K562 (cell line): ENCODE results near the gene CTPS1. TPM values are rescaled to one million over a fixed set of nuclear protein-coding genes. Genes with fewer than 3 reads are reported as not detected.

Source experiments
- ATAC-seq: fragments of 200-7000 bp; cut with Tn5 transposase; 3 replicates; pipeline ENCODE4 v1.9.1; 2020; ENCODE audit warnings: moderate library complexity
- BruUV-seq: library from RNA; stranded (reverse); fragments of 400-500 nt; replicated peaks from 2 replicates; lab custom pipeline; 2021; lab: Mats Ljungman, UMichigan
- CTCF ChIA-PET: fragments of 300-600 bp; formaldehyde crosslinking; extraction: SDS; loops from one replicate; lab custom pipeline; 2021; ENCODE audit warnings: low intra/inter-chr PET ratio; lab: Yijun Ruan, JAX
- POLR2A ChIA-PET: fragments of 300-600, 350-650 bp; sonication (Branson Sonifier 250); formaldehyde crosslinking; extraction: SDS; loops from one replicate; lab custom pipeline; 2021; ENCODE audit warnings: antibody characterized with exemption, inconsistent platforms; lab: Yijun Ruan, JAX
- DNase-seq, 4 experiments: peaks; one replicate each; pipeline versions ENCODE4 v3.0.0 to v3.0.0-alpha.2; 2011 to 2018; ENCODE audit warnings: low spot score in 3 of 4, mixed read lengths in 3 of 4; ENCODE audit errors: extremely low read depth in 1 of 4
- FAIRE-seq: peaks from 2 replicates; lab custom pipeline; 2011; peaks lifted over from hg19 to GRCh38; lab: Jason Lieb, UNC
- H2AFZ ChIP-seq: 2 replicates; pipeline ENCODE4 v1.6.0; 2011; ENCODE audit warnings: low read depth, low read length, control low read depth, inconsistent platforms
- H3K27ac ChIP-seq: fragments of 200-600 bp; 3 replicates; pipeline ENCODE4 v1.8.0; 2011; ENCODE audit warnings: low read depth, mild to moderate bottlenecking, control low read depth, inconsistent platforms, low read length, moderate library complexity, mixed read lengths; ENCODE audit errors: extremely low read depth
- H3K27me3 ChIP-seq, 2 experiments: fragments of 300-600 bp in 1 of 2; 2 replicates in 1 of 2; 3 replicates in 1 of 2; pipeline versions ENCODE4 v1.6.0 to v1.8.0; 2011; ENCODE audit warnings: inconsistent platforms in 2 of 2, low read length in 2 of 2, mild to moderate bottlenecking in 1 of 2, mixed read lengths in 1 of 2, moderate library complexity in 1 of 2; ENCODE audit not compliant: control insufficient read depth in 2 of 2, insufficient read depth in 2 of 2
- H3K36me3 ChIP-seq: fragments of 300-600 bp; 3 replicates; pipeline ENCODE4 v1.8.0; 2011; ENCODE audit warnings: mild to moderate bottlenecking, low read length, inconsistent platforms; ENCODE audit not compliant: control insufficient read depth, insufficient read depth
- H3K4me1 ChIP-seq, 2 experiments: fragments of 200-600 bp in 1 of 2; replicated peaks in 1 of 2; 2 replicates in 1 of 2; 3 replicates in 1 of 2; pipeline versions ENCODE4 v1.5.1 to v1.8.0; 2011; ENCODE audit warnings: inconsistent platforms in 2 of 2, low read length in 2 of 2, mild to moderate bottlenecking in 1 of 2, mixed read lengths in 1 of 2, moderate library complexity in 1 of 2; ENCODE audit not compliant: control insufficient read depth in 2 of 2, insufficient read depth in 2 of 2
- H3K4me2 ChIP-seq: 2 replicates; pipeline ENCODE4 v1.6.1; 2011; ENCODE audit warnings: low read length, control low read depth, inconsistent platforms, mixed read lengths; ENCODE audit not compliant: insufficient read depth
- H3K4me3 ChIP-seq: fragments of 200-600 bp; sonication (generic), shearing (Covaris generic); 2 replicates; pipeline ENCODE4 v1.5.1; 2016; ENCODE audit warnings: control low read depth, inconsistent platforms
- H3K79me2 ChIP-seq: fragments of 200-600 bp; 3 replicates; pipeline ENCODE4 v1.8.0; 2011; ENCODE audit warnings: low read length, inconsistent platforms; ENCODE audit not compliant: control insufficient read depth, insufficient read depth
- H3K9ac ChIP-seq, 2 experiments: 2 replicates each; pipeline versions ENCODE4 v1.6.0 to v1.6.1; 2011; ENCODE audit warnings: low read depth in 2 of 2, low read length in 2 of 2, control low read depth in 1 of 2, inconsistent platforms in 1 of 2, mild to moderate bottlenecking in 1 of 2, mixed read lengths in 1 of 2; ENCODE audit not compliant: insufficient read depth in 1 of 2
- H3K9me1 ChIP-seq: one replicate; pipeline ENCODE4 v1.6.0; 2011; ENCODE audit warnings: inconsistent platforms, mild to moderate bottlenecking, low read length, moderate library complexity; ENCODE audit not compliant: control insufficient read depth, insufficient read depth
- H3K9me3 ChIP-seq: replicated peaks from 2 replicates; pipeline ENCODE4 v1.5.1; 2011; ENCODE audit warnings: low read depth, low read length, inconsistent platforms; ENCODE audit not compliant: control insufficient read depth, insufficient read depth
- H4K20me1 ChIP-seq: replicated peaks from 2 replicates; pipeline ENCODE4 v1.6.1; 2011; ENCODE audit warnings: low read length, inconsistent platforms, mixed read lengths; ENCODE audit not compliant: control insufficient read depth, insufficient read depth
- EHMT2 ChIP-seq: fragments of 450-650 bp; IDR thresholded peaks from 2 replicates; pipeline ENCODE4 v1.6.1; 2018; ENCODE audit warnings: antibody characterized with exemption
- RUNX1 ChIP-seq: sonication (generic); IDR thresholded peaks from 2 replicates; pipeline ENCODE4 v1.6.1; 2016; ENCODE audit warnings: antibody characterized with exemption, low read depth
- TEAD1 ChIP-seq, 2 experiments: fragments of 450-650 bp in 1 of 2; sonication (generic) in 1 of 2; formaldehyde crosslinking; IDR thresholded peaks; 2 replicates each; pipeline versions ENCODE4 v1.4.0 to v1.8.0; 2020 to 2022; ENCODE audit warnings: mild to moderate bottlenecking in 2 of 2, missing genetic modification reagents in 1 of 2
- ZNF24 ChIP-seq: fragments of 450-650 bp; IDR thresholded peaks from 2 replicates; pipeline ENCODE4 v1.6.1; 2016
- WGBS: fragments of 100-300 bp; shearing (Covaris generic); methylation state at CpG from one replicate; pipeline ENCODE4 v1.1.6; 2016; ENCODE audit warnings: low coverage, mixed read lengths; ENCODE audit not compliant: insufficient coverage; ENCODE audit errors: missing lambda C conversion rate; 5-methylcytosine and 5-hydroxymethylcytosine counted together
- in situ Hi-C: fragments of 300-500 bp; cut with MboI; formaldehyde crosslinking; loops from 4 replicates; pipeline ENCODE4 v1.15.0; 2018; ENCODE audit warnings: inconsistent platforms, mixed read lengths
- intact Hi-C: fragments of 100-400 bp; cut with micrococcal nuclease; formaldehyde crosslinking; loops from 2 replicates; pipeline ENCODE4 v1.14.2; 2022
- polyA plus RNA-seq, 8 experiments: library from polyadenylated mRNA; depleted of rRNA in 4 of 8; stranded (reverse) in 5 of 8; unstranded in 3 of 8; fragments of >200 nt; fragmentation: Nextera tagmentation in 2 of 8; fragmentation: Illumina TruSeq in 1 of 8; extraction: Ambion mirVana in 2 of 8; extraction: Trizol in 1 of 8; gene quantifications; 2 replicates each; pipeline versions ENCODE4 v1.2.1 to v1.2.3, GENCODE V29; 2011 to 2014; ENCODE audit warnings: inconsistent platforms in 1 of 8, missing spikeins in 1 of 8
- total RNA-seq, 7 experiments: library from RNA; depleted of rRNA in 6 of 7; stranded (reverse); fragments of >200 nt in 6 of 7; fragmentation: Illumina TruSeq in 2 of 7; extraction: Trizol in 2 of 7; gene quantifications; 2 replicates each; pipeline versions ENCODE4 v1.2.1 to v1.2.3, GENCODE V29; 2011 to 2021; ENCODE audit warnings: low replicate concordance in 1 of 7
- TF ChIP-seq, protein P1 (sequence below), 2 experiments: IDR thresholded peaks in 1 of 2; conservative IDR thresholded peaks in 1 of 2; 2 replicates each; pipeline ENCODE4 v1.6.1; 2016; ENCODE audit warnings: low read depth in 2 of 2, mild to moderate bottlenecking in 1 of 2, missing compliant biosample characterization in 1 of 2, missing genetic modification characterization in 1 of 2, moderate library complexity in 1 of 2
- TF ChIP-seq, protein P2 (sequence below): fragments of 450-650 bp; formaldehyde crosslinking; IDR thresholded peaks from 2 replicates; pipeline ENCODE4 v1.4.0; 2020; ENCODE audit warnings: mild to moderate bottlenecking, moderate library complexity
- TF ChIP-seq, protein P3 (sequence below), 2 experiments: fragments of 450-650 bp in 1 of 2; IDR thresholded peaks; 2 replicates each; pipeline ENCODE4 v1.6.1; 2011 to 2017; ENCODE audit warnings: low read depth in 2 of 2, antibody characterized with exemption in 1 of 2, borderline replicate concordance in 1 of 2, low read length in 1 of 2, mild to moderate bottlenecking in 1 of 2, mixed read lengths in 1 of 2; ENCODE audit not compliant: control insufficient read depth in 1 of 2
- TF ChIP-seq, protein P4 (sequence below): IDR thresholded peaks from 2 replicates; pipeline ENCODE4 v1.6.1; 2014; ENCODE audit warnings: antibody characterized with exemption

Gene CTPS1
- total and polyA plus RNA-seq, 9 of the 15 experiments (the other 6 are each of a cell fraction or from before 2014, with no cell fraction given), result 44.4 to 164 (median 87.7) TPM

DNA sequence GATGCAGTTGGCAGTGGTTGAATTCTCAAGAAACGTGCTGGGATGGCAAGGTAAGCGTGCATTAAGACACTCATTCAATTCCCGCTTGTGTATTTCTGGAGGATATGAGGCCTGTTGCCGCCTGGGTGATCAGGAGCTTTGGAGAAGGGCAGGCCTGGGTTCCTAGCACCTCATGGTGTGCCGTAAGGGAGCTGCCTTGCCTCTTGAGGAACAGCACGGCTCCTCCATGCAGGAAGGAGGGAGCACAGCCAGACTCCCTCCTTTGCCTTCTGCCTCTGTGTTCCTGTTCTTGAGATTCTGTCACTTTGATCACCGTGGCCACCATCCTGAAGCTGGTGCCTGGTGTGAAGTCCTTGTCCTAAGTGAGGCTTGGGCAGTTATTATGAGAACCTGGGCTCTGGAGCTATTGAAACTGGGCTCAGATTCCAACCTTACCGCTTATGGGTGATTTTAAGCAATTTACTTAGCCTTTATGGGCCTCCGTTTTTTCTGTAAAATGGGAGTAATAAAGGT, 23.7 kb downstream of the CTPS1 start (continued):
- TF ChIP-seq, protein P1, sequence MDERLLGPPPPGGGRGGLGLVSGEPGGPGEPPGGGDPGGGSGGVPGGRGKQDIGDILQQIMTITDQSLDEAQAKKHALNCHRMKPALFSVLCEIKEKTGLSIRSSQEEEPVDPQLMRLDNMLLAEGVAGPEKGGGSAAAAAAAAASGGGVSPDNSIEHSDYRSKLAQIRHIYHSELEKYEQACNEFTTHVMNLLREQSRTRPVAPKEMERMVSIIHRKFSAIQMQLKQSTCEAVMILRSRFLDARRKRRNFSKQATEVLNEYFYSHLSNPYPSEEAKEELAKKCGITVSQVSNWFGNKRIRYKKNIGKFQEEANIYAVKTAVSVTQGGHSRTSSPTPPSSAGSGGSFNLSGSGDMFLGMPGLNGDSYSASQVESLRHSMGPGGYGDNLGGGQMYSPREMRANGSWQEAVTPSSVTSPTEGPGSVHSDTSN (CRISPR knock-in tag; IDR thresholded peaks at IDR 0.05; ENCODE audit: low read depth), result no peak
- TF ChIP-seq, protein P1 (tag; conservative IDR thresholded peaks at IDR 0.05; ENCODE audit: low read depth), result no peak

DNA sequence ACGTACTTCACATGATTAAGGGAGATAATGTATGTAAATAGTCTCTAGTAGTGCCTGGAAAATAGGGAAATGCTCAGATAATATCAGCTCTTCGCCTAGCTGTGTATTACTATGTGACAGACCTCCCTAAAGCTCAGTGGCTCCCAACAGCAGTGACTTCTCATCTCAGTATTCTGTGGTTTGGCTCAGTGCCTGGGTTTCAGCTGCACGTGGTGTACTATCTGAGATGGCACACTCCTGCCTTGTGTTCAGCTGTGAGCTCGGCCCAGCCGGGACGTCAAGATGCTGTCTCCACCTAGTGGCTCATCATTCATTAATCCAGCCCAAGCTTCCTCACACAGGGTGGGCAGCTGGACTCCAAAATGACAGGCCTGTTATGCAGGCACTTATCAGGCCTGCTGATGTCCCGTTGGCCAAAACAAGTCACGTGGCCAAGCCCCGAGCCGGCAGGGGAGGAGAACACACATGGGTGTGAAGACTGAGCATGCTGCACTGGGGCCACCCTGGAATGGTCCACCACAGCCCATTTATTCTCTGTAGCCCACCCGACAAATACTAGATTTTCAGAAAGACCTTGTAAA, 24.2 kb downstream of the CTPS1 start:
- ChIA-PET CTCF (interaction anchor here (2.0 kb wide), 1 partner anchor 155 kb away, joined by 16 read pairs; no protein-coding TSS in a partner anchor), POLR2A (interaction anchor here (0.5 to 1.9 kb wide), 18 partner anchors 10 to 312 kb away, joined by 3 to 19 read pairs (median 4); partner anchors contain the start of genes NFYC, SCMH1 and SLFNL1)
- H3K4me3 ChIP-seq, result no peak overlapping the region
- FAIRE-seq (peak; percentile 100), ATAC-seq (peak; percentile 98), DNase-seq (peak; percentile 89 to 99 (median 93))
- BruUV-seq, result no TSS peak
- no peaks in the 10 kb centered on the region for H3K9me3 ChIP-seq
- peak overlapping the region; percentile 28; the same call in 1 of the 2 replicates for H3K4me2 ChIP-seq
- no peak overlapping the region for H2AFZ ChIP-seq
- in situ Hi-C loops, result no loop called here
- intact Hi-C loops, result loop anchor here (1.0 to 5.0 kb wide), 2 partner anchors 24 to 141 kb away; partner anchors contain the start of genes CITED4 and CTPS1
- no peaks in the 10 kb centered on the region; a peak in 1 of 5 replicates for H3K27me3 ChIP-seq
- no peak overlapping the region for H3K27ac ChIP-seq
- H3K4me1 ChIP-seq, result peaks cover 13 to 17% of the 10 kb centered on the region in 2 experiments; a peak in 4 of 5 replicates
- H3K9ac ChIP-seq, result peak overlapping the region in 1 of 2 experiments; percentile 53; a peak in 1 of 4 replicates
- peaks cover 20% of the 10 kb centered on the region for H4K20me1 ChIP-seq
- WGBS, result 8% methylated on average over 11 of the region's 11 CpGs
- H3K9me1 ChIP-seq, result peaks cover 10% of the 10 kb centered on the region
- peaks cover 96% of the 10 kb centered on the region for H3K36me3 ChIP-seq
- H3K79me2 ChIP-seq, result peaks cover 8% of the 10 kb centered on the region; the same call in 2 of the 3 replicates
- TF ChIP-seq, protein P2, sequence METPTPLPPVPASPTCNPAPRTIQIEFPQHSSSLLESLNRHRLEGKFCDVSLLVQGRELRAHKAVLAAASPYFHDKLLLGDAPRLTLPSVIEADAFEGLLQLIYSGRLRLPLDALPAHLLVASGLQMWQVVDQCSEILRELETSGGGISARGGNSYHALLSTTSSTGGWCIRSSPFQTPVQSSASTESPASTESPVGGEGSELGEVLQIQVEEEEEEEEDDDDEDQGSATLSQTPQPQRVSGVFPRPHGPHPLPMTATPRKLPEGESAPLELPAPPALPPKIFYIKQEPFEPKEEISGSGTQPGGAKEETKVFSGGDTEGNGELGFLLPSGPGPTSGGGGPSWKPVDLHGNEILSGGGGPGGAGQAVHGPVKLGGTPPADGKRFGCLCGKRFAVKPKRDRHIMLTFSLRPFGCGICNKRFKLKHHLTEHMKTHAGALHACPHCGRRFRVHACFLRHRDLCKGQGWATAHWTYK (CRISPR knock-in tag), result peak; percentile 55; the same call in 1 of the 2 replicates
- TF ChIP-seq EHMT2, result no peak
- TF ChIP-seq, protein P3, sequence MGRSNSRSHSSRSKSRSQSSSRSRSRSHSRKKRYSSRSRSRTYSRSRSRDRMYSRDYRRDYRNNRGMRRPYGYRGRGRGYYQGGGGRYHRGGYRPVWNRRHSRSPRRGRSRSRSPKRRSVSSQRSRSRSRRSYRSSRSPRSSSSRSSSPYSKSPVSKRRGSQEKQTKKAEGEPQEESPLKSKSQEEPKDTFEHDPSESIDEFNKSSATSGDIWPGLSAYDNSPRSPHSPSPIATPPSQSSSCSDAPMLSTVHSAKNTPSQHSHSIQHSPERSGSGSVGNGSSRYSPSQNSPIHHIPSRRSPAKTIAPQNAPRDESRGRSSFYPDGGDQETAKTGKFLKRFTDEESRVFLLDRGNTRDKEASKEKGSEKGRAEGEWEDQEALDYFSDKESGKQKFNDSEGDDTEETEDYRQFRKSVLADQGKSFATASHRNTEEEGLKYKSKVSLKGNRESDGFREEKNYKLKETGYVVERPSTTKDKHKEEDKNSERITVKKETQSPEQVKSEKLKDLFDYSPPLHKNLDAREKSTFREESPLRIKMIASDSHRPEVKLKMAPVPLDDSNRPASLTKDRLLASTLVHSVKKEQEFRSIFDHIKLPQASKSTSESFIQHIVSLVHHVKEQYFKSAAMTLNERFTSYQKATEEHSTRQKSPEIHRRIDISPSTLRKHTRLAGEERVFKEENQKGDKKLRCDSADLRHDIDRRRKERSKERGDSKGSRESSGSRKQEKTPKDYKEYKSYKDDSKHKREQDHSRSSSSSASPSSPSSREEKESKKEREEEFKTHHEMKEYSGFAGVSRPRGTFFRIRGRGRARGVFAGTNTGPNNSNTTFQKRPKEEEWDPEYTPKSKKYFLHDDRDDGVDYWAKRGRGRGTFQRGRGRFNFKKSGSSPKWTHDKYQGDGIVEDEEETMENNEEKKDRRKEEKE (IDR thresholded peaks at IDR 0.05; ENCODE audit: borderline replicate concordance in 1 of 2, control insufficient read depth in 1 of 2, low read depth in 2 of 2, low read length in 1 of 2), result 0 out of 4 replicates have a peak, but pooled peaks of 1 of the 2 experiments have one; percentile 73
- peak; percentile 95 for TF ChIP-seq RUNX1
- TF ChIP-seq ZNF24, result peak; percentile 90
- TF ChIP-seq TEAD1 (CRISPR knock-in tag; IDR thresholded peaks at IDR 0.05), result peak; percentile 83 to 89; a peak in 3 of 4 replicates
- TF ChIP-seq, protein P4, sequence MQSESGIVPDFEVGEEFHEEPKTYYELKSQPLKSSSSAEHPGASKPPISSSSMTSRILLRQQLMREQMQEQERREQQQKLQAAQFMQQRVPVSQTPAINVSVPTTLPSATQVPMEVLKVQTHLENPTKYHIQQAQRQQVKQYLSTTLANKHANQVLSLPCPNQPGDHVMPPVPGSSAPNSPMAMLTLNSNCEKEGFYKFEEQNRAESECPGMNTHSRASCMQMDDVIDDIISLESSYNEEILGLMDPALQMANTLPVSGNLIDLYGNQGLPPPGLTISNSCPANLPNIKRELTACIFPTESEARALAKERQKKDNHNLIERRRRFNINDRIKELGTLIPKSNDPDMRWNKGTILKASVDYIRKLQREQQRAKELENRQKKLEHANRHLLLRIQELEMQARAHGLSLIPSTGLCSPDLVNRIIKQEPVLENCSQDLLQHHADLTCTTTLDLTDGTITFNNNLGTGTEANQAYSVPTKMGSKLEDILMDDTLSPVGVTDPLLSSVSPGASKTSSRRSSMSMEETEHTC, result peak; percentile 99
